BE2C (cell line): Measurements from ENCODE around the gene BRD1.

Experiments
- DNase-seq: peaks from one replicate; pipeline ENCODE4 v3.0.0-alpha.2; 2020
- H3K27me3 ChIP-seq: fragments of 250-450 bp; sonication (Bioruptor Pico); 2 replicates; pipeline ENCODE4 v1.5.1; 2020; ENCODE audit warnings: mild to moderate bottlenecking
- H3K36me3 ChIP-seq: fragments of 250-450 bp; sonication (Bioruptor Pico); 2 replicates; pipeline ENCODE4 v1.5.1; 2020; ENCODE audit warnings: mild to moderate bottlenecking
- H3K4me1 ChIP-seq: fragments of 250-450 bp; sonication (Bioruptor Pico); 2 replicates; pipeline ENCODE4 v1.5.1; 2020
- H3K4me3 ChIP-seq: 2 replicates; pipeline ENCODE4 v1.5.1; 2011; ENCODE audit warnings: low read depth, low read length
- H3K9me3 ChIP-seq: fragments of 250-450 bp; sonication (Bioruptor Pico); 2 replicates; pipeline ENCODE4 v1.5.1; 2020
- CTCF ChIP-seq: IDR thresholded peaks from 2 replicates; pipeline ENCODE4 v1.5.1; 2012; ENCODE audit warnings: mild to moderate bottlenecking, low read depth, low read length

Gene BRD1

GRCh38 chr22:49756676-49757075, 71.0 kb downstream of the BRD1 start:
- Histone ChIP-seq H3K4me1 (no peaks in the 10 kb centered on the region), H3K36me3 (no peaks in the 10 kb centered on the region), H3K27me3 (peaks cover 4% of the 10 kb centered on the region; the same call in 1 of the 2 replicates), H3K4me3 (no peak overlapping the region), H3K9me3 (no peaks in the 10 kb centered on the region)
- DNase-seq: no peak
- TF ChIP-seq CTCF: no peak

- DNase-seq: no peak
- Histone ChIP-seq H3K27me3 (peaks cover 4% of the 10 kb centered on the region; the same call in 1 of the 2 replicates), H3K36me3 (no peaks in the 10 kb centered on the region), H3K4me3 (no peak overlapping the region), H3K4me1 (no peaks in the 10 kb centered on the region), H3K9me3 (no peaks in the 10 kb centered on the region)
- TF ChIP-seq CTCF: no peak
These were observed 71.5 kb downstream of the BRD1 start for GRCh38 chr22:49756201-49756600.

GRCh38 chr22:49755631-49756001, 72.1 kb downstream of the BRD1 start:
- H3K9me3 ChIP-seq: no peaks in the 10 kb centered on the region
- H3K36me3 ChIP-seq: no peaks in the 10 kb centered on the region
- TF ChIP-seq CTCF: no peak
- H3K27me3 ChIP-seq: peaks cover 4% of the 10 kb centered on the region; the same call in 1 of the 2 replicates
- no peak for DNase-seq
- H3K4me3 ChIP-seq: no peak overlapping the region
- no peaks in the 10 kb centered on the region for H3K4me1 ChIP-seq

- no peak overlapping the region for H3K4me3 ChIP-seq
- no peak for TF ChIP-seq CTCF
- H3K27me3 ChIP-seq: peaks cover 4% of the 10 kb centered on the region; the same call in 1 of the 2 replicates
- no peak for DNase-seq
- H3K4me1 ChIP-seq: no peaks in the 10 kb centered on the region
- no peaks in the 10 kb centered on the region for H3K9me3 ChIP-seq
- H3K36me3 ChIP-seq: no peaks in the 10 kb centered on the region
These were observed 72.7 kb downstream of the BRD1 start for GRCh38 chr22:49754696-49755630.

GRCh38 chr22:49753961-49754695, 73.5 kb downstream of the BRD1 start:
- H3K4me3 ChIP-seq: no peak overlapping the region
- DNase-seq: no peak

More at GRCh38 chr22:49753961-49754695, 73.5 kb downstream of the BRD1 start:
- Histone ChIP-seq H3K36me3 (no peaks in the 10 kb centered on the region), H3K9me3 (no peaks in the 10 kb centered on the region), H3K27me3 (peaks cover 4% of the 10 kb centered on the region; the same call in 1 of the 2 replicates), H3K4me1 (no peaks in the 10 kb centered on the region)
- no peak for TF ChIP-seq CTCF
